ENCODE measurements around the gene TTF1. TPM values are rescaled to one million over a fixed set of nuclear protein-coding genes. Genes with fewer than 3 reads are reported as not detected.

Gene TTF1
- total RNA-seq, 1 donor: 13.7 TPM

DNA sequence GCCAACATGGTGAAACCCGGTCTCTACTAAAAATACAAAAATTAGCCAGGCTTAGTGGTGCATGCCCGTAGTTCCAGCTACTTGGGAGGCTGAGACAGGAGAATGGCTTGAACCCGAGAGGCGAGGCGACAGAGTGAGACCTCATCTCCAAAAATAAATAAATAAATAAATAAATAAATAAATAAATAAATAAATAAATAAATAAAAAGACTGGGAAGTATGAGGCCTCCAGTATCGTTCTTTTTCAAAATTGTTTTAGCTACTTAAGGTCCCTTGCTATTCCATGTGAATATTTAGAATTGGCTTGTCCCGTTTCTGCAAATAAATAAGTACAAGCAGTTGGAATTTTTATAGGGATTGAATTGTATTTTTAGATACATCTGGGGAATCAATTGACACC, 48.9 kb downstream of the TTF1 start:
- peaks cover 37% of the 10 kb centered on the region for H3K4me1 ChIP-seq (ENCODE audit: insufficient read depth, low read length)
- no peak overlapping the region for H3K4me3 ChIP-seq (ENCODE audit: low read length)
- no peaks in the 10 kb centered on the region for H3K9me3 ChIP-seq (ENCODE audit: low read depth, low read length)

GRCh38 chr9:132356324-132356924, 50.2 kb downstream of the TTF1 start:
- peaks cover 51% of the 10 kb centered on the region for H3K4me1 ChIP-seq (ENCODE audit: insufficient read depth, low read length)
- H3K9me3 ChIP-seq (ENCODE audit: low read depth, low read length): no peaks in the 10 kb centered on the region
- no peaks in the 10 kb centered on the region for H3K27me3 ChIP-seq (ENCODE audit: insufficient read depth, low read length)
- H3K4me3 ChIP-seq (ENCODE audit: low read length): no peak overlapping the region

More for the DNA sequence above, 48.9 kb downstream of the TTF1 start:
- H3K27me3 ChIP-seq (ENCODE audit: insufficient read depth, low read length): no peaks in the 10 kb centered on the region

DNA sequence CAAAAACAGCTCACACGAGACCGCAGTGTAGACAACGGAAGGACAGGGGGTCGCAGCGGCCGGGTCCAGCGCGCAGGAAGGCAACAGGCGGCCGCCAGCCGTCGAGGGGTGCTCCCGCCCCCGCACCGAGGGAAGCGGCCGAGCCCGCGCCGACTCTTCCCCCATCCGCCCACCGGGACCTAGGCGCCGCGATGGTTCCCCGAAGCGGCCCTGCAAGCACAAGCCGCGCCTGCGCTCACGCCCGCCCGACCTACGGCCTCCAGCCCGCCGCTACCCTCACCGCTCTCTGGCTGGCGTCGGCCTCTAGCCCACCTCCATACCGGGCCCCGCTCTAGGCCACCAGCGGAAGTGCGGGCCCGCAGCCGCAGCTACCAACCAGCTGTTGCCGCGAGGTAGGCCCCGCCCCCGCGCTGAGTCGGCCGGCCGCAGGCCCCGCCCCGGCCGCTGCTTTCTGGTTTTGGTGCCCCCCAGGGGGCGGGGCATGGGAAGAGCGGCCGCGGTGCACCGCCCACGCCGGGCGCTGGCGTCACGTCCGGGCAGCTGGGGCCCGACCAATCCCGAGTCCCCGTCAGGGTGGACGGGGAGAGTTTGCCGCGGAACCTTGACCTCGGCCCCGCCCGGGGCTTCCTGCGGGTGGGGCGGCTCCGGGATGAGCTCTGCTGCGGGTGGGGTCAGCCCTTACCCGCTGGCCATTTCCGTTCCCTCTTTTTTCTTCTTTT, 51.8 kb downstream of the TTF1 start, which contains the start of gene SETX:
SETX (minus strand) TSS at position 350 of the 719 bp plus-strand sequence. CDS start 5,558 bp downstream, outside the sequence.
- Histone ChIP-seq H3K9me3 (ENCODE audit: low read depth, low read length) (no peaks in the 10 kb centered on the region), H3K4me1 (ENCODE audit: insufficient read depth, low read length) (peaks cover 53% of the 10 kb centered on the region), H3K27me3 (ENCODE audit: insufficient read depth, low read length) (no peaks in the 10 kb centered on the region), H3K4me3 (ENCODE audit: low read length) (peak within 1 kb of the TSS; percentile 93)

DNA sequence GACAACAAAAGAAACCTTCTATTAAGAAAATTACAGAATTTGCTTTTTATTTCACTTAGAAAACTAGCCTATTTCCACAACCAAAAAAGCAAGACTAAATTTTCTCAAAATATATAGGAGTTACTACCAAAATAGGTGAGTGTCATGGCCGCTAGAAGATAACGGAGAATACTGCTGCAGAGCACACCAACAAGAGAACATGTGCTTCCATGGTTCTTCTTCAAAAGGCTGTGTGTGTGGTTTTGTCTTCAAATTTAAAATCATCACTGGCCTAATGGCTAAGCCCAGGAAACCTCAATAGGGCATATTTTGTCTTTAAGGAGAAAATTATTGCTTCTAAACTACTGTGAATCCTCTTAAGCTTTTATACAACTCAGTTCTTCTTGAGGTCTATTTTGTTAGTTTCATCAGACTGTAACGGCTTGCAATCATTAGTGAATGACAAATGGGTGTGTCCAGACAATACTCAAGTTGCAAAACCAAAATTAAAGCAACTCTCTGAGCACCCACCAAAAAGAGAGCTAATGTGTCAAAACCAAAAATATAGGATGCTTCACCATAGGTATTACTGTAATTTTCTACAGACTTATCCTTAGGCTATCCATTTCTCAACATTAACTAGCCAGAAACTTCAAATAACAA, 55.1 kb downstream of the TTF1 start:
- Histone ChIP-seq H3K27me3 (ENCODE audit: insufficient read depth, low read length) (no peaks in the 10 kb centered on the region), H3K9me3 (ENCODE audit: low read depth, low read length) (no peaks in the 10 kb centered on the region), H3K4me3 (ENCODE audit: low read length) (no peak overlapping the region), H3K4me1 (ENCODE audit: insufficient read depth, low read length) (peaks cover 58% of the 10 kb centered on the region)

DNA sequence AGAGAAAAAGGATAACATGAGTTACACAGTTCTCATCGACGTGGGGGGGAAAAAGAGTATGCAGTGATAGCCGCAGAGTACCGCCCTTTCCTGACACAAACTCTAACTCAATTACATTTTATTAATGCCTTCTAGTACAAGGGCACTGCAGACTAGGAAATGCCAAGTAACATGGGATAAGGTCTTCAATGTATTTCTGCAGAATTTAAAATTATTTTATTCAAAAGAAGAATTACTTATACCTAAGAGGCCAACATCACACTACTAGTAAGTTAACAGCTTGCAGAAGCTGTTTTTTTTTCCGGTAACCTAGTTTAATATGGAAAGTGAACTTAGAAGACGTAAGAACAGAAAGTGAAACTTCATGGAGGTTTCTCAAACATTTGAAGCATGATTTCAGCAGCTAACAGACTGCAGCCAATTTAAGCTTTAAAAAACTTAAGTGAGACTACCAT, 55.8 kb downstream of the TTF1 start:
- H3K27me3 ChIP-seq (ENCODE audit: insufficient read depth, low read length): no peaks in the 10 kb centered on the region
- no peaks in the 10 kb centered on the region for H3K9me3 ChIP-seq (ENCODE audit: low read depth, low read length)
- H3K4me1 ChIP-seq (ENCODE audit: insufficient read depth, low read length): peaks cover 57% of the 10 kb centered on the region
- peak overlapping the region; percentile 18 for H3K4me3 ChIP-seq (ENCODE audit: low read length)

GRCh38 chr9:132348676-132349075, 58.0 kb downstream of the TTF1 start:
- Histone ChIP-seq H3K4me1 (ENCODE audit: insufficient read depth, low read length) (peaks cover 44% of the 10 kb centered on the region), H3K27me3 (ENCODE audit: insufficient read depth, low read length) (no peaks in the 10 kb centered on the region)

GRCh38 chr9:132346177-132346576, 60.5 kb downstream of the TTF1 start:
- no peaks in the 10 kb centered on the region for H3K27me3 ChIP-seq (ENCODE audit: insufficient read depth, low read length)
- H3K4me3 ChIP-seq (ENCODE audit: low read length): no peak overlapping the region
- H3K4me1 ChIP-seq (ENCODE audit: insufficient read depth, low read length): peaks cover 19% of the 10 kb centered on the region
- H3K9me3 ChIP-seq (ENCODE audit: low read depth, low read length): no peaks in the 10 kb centered on the region

More at GRCh38 chr9:132348676-132349075, 58.0 kb downstream of the TTF1 start:
- no peak overlapping the region for H3K4me3 ChIP-seq (ENCODE audit: low read length)
- no peaks in the 10 kb centered on the region for H3K9me3 ChIP-seq (ENCODE audit: low read depth, low read length)

DNA sequence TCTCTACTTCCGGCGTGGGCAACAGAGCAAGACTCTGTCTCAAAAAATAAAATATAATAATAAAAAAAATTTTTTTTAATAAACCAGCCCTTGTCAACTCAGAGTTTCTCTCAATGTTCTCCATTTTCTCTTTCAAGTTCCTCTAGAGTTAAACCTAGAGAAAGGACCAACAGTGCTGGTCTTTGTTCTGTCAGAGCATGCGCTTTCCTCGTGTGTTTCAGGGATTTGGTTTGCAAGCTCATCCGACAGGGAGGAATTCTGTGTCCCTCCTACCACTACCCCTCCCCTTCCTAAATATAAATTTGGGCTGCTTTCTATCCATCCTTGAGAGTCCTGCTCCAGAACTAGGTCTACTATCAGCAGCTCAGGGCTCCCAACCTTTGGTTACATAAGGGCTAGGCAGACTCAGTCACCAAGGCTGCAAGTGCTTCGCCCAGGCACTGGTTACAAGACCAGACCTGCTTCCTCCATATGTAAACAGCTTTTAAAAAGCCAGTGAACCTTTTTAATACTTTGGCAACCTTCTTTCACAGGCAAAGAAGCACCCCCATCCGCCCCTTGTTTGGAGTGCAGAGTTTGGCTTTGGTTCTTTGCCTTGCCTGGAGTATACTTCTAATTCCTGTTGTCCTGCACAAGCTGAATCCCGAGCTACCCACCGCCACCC, 65.3 kb downstream of the TTF1 start:
- Histone ChIP-seq H3K27me3 (ENCODE audit: insufficient read depth, low read length) (no peaks in the 10 kb centered on the region), H3K4me3 (ENCODE audit: low read length) (no peak overlapping the region), H3K4me1 (ENCODE audit: insufficient read depth, low read length) (no peaks in the 10 kb centered on the region), H3K9me3 (ENCODE audit: low read depth, low read length) (no peaks in the 10 kb centered on the region)

GRCh38 chr9:132334364-132334763, 72.3 kb downstream of the TTF1 start:
- Histone ChIP-seq H3K4me3 (ENCODE audit: low read length) (no peak overlapping the region), H3K27me3 (ENCODE audit: insufficient read depth, low read length) (no peaks in the 10 kb centered on the region), H3K9me3 (ENCODE audit: low read depth, low read length) (no peaks in the 10 kb centered on the region), H3K4me1 (ENCODE audit: insufficient read depth, low read length) (no peaks in the 10 kb centered on the region)

- H3K27me3 ChIP-seq (ENCODE audit: insufficient read depth, low read length): no peaks in the 10 kb centered on the region
- H3K4me1 ChIP-seq (ENCODE audit: insufficient read depth, low read length): no peaks in the 10 kb centered on the region
- H3K9me3 ChIP-seq (ENCODE audit: low read depth, low read length): no peaks in the 10 kb centered on the region
- H3K4me3 ChIP-seq (ENCODE audit: low read length): no peak overlapping the region
These were observed 73.1 kb downstream of the TTF1 start for GRCh38 chr9:132333556-132333955.

DNA sequence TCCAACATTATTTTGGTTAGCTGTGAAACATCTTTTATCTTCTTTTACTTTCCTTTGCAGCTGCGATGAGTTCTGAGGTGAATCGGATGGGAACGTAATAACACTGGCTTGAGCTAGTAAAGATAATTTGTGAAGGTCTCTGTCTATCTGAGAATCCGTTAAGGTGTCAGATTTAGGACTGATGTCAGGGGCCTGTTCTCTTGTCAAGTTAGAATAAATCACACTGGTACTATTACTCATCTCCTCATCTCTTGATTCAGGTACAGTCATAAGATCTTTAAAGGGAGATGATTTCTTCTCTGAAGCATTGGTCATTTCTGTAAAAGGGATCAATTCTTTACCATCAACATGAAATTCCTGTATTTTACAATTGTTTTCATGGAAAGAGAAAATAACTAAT, 78.1 kb downstream of the TTF1 start:
- Histone ChIP-seq H3K9me3 (ENCODE audit: low read depth, low read length) (no peaks in the 10 kb centered on the region), H3K4me1 (ENCODE audit: insufficient read depth, low read length) (peaks cover 2% of the 10 kb centered on the region), H3K27me3 (ENCODE audit: insufficient read depth, low read length) (no peaks in the 10 kb centered on the region), H3K4me3 (ENCODE audit: low read length) (no peak overlapping the region)

- Histone ChIP-seq H3K4me3 (ENCODE audit: low read length) (no peak overlapping the region), H3K27me3 (ENCODE audit: insufficient read depth, low read length) (no peaks in the 10 kb centered on the region), H3K4me1 (ENCODE audit: insufficient read depth, low read length) (peaks cover 5% of the 10 kb centered on the region), H3K9me3 (ENCODE audit: low read depth, low read length) (no peaks in the 10 kb centered on the region)
These were observed 79.1 kb downstream of the TTF1 start for GRCh38 chr9:132327537-132327936.
